GM23248 (cell line): ENCODE results near the gene CXCL1.

Source experiments
- EZH2 ChIP-seq: fragments of 200-600 bp; sonication (generic); IDR thresholded peaks from 2 replicates; pipeline ENCODE4 v1.6.1; 2018; ENCODE audit warnings: antibody characterized with exemption, mild to moderate bottlenecking; ENCODE audit not compliant: insufficient read depth, poor library complexity, severe bottlenecking
- EZH2phosphoT487 ChIP-seq: fragments of 200-600 bp; sonication (generic); IDR thresholded peaks from 2 replicates; pipeline ENCODE4 v1.6.1; 2018; ENCODE audit warnings: antibody characterized with exemption, moderate library complexity, mild to moderate bottlenecking, low read depth; ENCODE audit not compliant: insufficient read depth

DNA sequence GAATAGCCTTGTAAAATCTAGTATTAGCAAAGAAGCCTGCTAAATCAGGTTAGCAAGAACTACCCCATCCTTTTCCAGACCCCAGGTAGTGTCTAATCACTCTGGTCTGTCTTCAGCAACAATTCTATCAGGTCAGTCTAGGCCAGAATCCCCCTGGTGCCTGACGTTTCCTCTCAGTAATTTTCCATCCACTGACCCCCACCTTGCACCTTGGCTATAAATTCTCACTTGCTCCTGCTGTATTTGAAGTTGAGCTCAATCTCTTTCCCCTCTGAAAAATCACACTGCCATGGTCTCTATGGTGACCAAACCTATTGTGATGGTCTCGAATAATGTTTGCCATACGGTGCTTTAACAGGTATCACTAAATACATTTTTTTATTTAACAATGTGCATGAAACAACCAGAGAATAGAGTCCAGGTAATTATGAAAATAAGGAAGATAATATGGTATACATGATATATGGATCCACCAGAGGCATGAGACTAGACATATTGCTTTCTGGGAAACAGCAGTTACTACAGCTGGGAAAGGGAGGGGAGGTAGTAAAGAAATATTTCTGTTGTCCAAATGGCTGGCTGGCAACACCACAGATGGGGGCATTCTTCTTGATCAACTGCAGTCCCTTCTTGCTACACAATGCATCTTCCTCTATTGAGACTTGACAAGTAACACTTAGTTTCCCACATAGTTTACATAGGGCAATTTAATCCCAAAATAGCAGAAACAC is 33.8 kb downstream of the CXCL1 start:
- TF ChIP-seq EZH2: no peak
- no peak for TF ChIP-seq EZH2phosphoT487
